ENCODE measurements around the gene BPI. TPM values are rescaled to one million over a fixed set of nuclear protein-coding genes. Genes with fewer than 3 reads are reported as not detected.

The BPI gene
- total RNA-seq, 2 experiments from 2014 or later, result not detected

DNA sequence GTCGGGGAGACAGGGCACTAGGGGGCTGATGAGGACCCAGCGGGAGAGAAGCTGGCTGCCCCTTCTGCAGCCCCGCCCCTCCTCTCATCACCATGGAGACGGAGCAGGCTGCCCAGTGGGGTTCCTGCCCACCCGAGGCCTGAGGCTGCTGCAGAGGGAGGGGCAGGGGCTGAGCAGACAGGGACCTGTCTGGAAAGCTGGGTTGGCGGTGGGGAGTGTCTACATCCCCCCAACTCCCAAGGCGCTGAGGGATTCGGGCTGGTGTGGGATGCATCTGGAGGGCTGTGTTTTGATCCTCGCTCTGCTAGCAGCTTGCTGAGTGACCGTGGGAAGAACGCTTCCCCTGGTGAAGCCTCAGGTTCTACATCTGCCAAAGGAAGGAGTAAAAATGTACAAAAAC, 1.2 kb upstream of the BPI start:
- no peak for DNase-seq (ENCODE audit: low spot score)
- ChIA-PET POLR2A (interaction anchor here (0.5 kb wide), 1 partner anchor 1194 kb away, joined by 3 read pairs; no protein-coding TSS in a partner anchor), CTCF (ENCODE audit: unreplicated experiment) (no interaction called here)
- H4K20me1 ChIP-seq (ENCODE audit: insufficient read depth, low read length), result no peaks in the 10 kb centered on the region
- H3K27ac ChIP-seq (ENCODE audit: low read depth, low read length, poor library complexity, severe bottlenecking), result no peak overlapping the region
- BruUV-seq (replicated peaks), result no TSS peak
- no peaks in the 10 kb centered on the region for H3K4me1 ChIP-seq (ENCODE audit: insufficient read depth, low read length, poor library complexity, severe bottlenecking)
- no peak overlapping the region for H3K4me2 ChIP-seq (ENCODE audit: low read length)
- TF ChIP-seq, protein P1, sequence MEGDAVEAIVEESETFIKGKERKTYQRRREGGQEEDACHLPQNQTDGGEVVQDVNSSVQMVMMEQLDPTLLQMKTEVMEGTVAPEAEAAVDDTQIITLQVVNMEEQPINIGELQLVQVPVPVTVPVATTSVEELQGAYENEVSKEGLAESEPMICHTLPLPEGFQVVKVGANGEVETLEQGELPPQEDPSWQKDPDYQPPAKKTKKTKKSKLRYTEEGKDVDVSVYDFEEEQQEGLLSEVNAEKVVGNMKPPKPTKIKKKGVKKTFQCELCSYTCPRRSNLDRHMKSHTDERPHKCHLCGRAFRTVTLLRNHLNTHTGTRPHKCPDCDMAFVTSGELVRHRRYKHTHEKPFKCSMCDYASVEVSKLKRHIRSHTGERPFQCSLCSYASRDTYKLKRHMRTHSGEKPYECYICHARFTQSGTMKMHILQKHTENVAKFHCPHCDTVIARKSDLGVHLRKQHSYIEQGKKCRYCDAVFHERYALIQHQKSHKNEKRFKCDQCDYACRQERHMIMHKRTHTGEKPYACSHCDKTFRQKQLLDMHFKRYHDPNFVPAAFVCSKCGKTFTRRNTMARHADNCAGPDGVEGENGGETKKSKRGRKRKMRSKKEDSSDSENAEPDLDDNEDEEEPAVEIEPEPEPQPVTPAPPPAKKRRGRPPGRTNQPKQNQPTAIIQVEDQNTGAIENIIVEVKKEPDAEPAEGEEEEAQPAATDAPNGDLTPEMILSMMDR (conservative IDR thresholded peaks at IDR 0.05; ENCODE audit: low read length), result no peak
- no peak for TF ChIP-seq EZH2phosphoT487 (IDR thresholded peaks at IDR 0.05; ENCODE audit: borderline replicate concordance, low read depth, low read length)
- intact Hi-C loops (cut with micrococcal nuclease; ENCODE audit: unreplicated experiment), result no loop called here
- H3K9me2 ChIP-seq (ENCODE audit: insufficient read depth, low read length), result no peaks in the 10 kb centered on the region
- H2AFZ ChIP-seq (ENCODE audit: low read length), result no peak overlapping the region
- no peaks in the 10 kb centered on the region for H3K79me2 ChIP-seq (ENCODE audit: insufficient read depth, low read depth, low read length)
- H3K9me3 ChIP-seq (ENCODE audit: low read length), result no peaks in the 10 kb centered on the region
- H3K4me3 ChIP-seq (ENCODE audit: low read depth, low read length, poor library complexity, severe bottlenecking), result no peak overlapping the region
- no peaks in the 10 kb centered on the region for H3K36me3 ChIP-seq (ENCODE audit: insufficient read depth, low read length)

GRCh38 chr20:38304845-38305447, 990 bp downstream of the BPI start:
- BruUV-seq (replicated peaks), result no TSS peak
- H3K9me2 ChIP-seq (ENCODE audit: insufficient read depth, low read length), result no peaks in the 10 kb centered on the region
- ChIA-PET CTCF (ENCODE audit: unreplicated experiment) (interaction anchor here (0.6 kb wide), 1 partner anchor 247 kb away, joined by 5 read pairs; no protein-coding TSS in a partner anchor), POLR2A (no interaction called here)
- H3K4me2 ChIP-seq (ENCODE audit: low read length), result no peak overlapping the region
- no peak overlapping the region for H3K4me3 ChIP-seq (ENCODE audit: low read depth, low read length, poor library complexity, severe bottlenecking)
- no peak overlapping the region for H3K27ac ChIP-seq (ENCODE audit: low read depth, low read length, poor library complexity, severe bottlenecking)
- no peaks in the 10 kb centered on the region for H3K4me1 ChIP-seq (ENCODE audit: insufficient read depth, low read length, poor library complexity, severe bottlenecking)
- no peaks in the 10 kb centered on the region for H4K20me1 ChIP-seq (ENCODE audit: insufficient read depth, low read length)
- no peaks in the 10 kb centered on the region for H3K79me2 ChIP-seq (ENCODE audit: insufficient read depth, low read depth, low read length)
- H3K36me3 ChIP-seq (ENCODE audit: insufficient read depth, low read length), result no peaks in the 10 kb centered on the region
- H3K9me3 ChIP-seq (ENCODE audit: low read length), result no peaks in the 10 kb centered on the region
- TF ChIP-seq EZH2phosphoT487 (IDR thresholded peaks at IDR 0.05; ENCODE audit: borderline replicate concordance, low read depth, low read length), result no peak
- TF ChIP-seq, protein P1 (conservative IDR thresholded peaks at IDR 0.05; ENCODE audit: low read length), result peak; percentile 63
- DNase-seq (ENCODE audit: low spot score), result peak; percentile 8
- intact Hi-C loops (cut with micrococcal nuclease; ENCODE audit: unreplicated experiment), result no loop called here
- no peak overlapping the region for H2AFZ ChIP-seq (ENCODE audit: low read length)

DNA sequence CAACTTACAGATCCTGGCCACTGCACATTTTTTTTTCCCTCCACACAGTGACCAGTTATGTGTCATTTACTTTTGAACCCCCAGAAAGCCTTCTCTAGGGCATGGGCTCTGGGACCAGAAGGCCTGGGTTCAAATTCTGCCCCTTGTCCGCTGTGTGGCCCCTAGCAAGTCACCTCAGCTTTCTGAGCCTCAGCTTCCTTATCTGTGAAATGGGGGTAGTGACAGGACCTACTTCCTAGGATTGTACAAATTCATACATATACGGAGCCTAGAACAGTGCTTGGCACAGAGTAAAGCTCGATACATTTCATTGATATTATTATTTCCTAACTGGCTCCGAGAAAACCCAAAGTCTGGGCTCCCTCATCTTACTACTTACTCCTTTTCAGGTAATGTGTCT, 1.6 kb downstream of the BPI start:
- Histone ChIP-seq H3K4me1 (ENCODE audit: insufficient read depth, low read length, poor library complexity, severe bottlenecking) (no peaks in the 10 kb centered on the region), H3K9me2 (ENCODE audit: insufficient read depth, low read length) (no peaks in the 10 kb centered on the region), H2AFZ (ENCODE audit: low read length) (no peak overlapping the region), H3K4me3 (ENCODE audit: low read depth, low read length, poor library complexity, severe bottlenecking) (no peak overlapping the region), H3K27ac (ENCODE audit: low read depth, low read length, poor library complexity, severe bottlenecking) (no peak overlapping the region), H4K20me1 (ENCODE audit: insufficient read depth, low read length) (no peaks in the 10 kb centered on the region), H3K4me2 (ENCODE audit: low read length) (no peak overlapping the region), H3K9me3 (ENCODE audit: low read length) (no peaks in the 10 kb centered on the region), H3K79me2 (ENCODE audit: insufficient read depth, low read depth, low read length) (no peaks in the 10 kb centered on the region), H3K36me3 (ENCODE audit: insufficient read depth, low read length) (no peaks in the 10 kb centered on the region)
- DNase-seq (ENCODE audit: low spot score), result no peak
- ChIA-PET CTCF (ENCODE audit: unreplicated experiment) (interaction anchor here (0.6 kb wide), 1 partner anchor 247 kb away, joined by 5 read pairs; no protein-coding TSS in a partner anchor), POLR2A (no interaction called here)
- no TSS peak for BruUV-seq (replicated peaks)
- intact Hi-C loops (cut with micrococcal nuclease; ENCODE audit: unreplicated experiment), result no loop called here
- TF ChIP-seq, protein P1 (conservative IDR thresholded peaks at IDR 0.05; ENCODE audit: low read length), result no peak
- TF ChIP-seq EZH2phosphoT487 (IDR thresholded peaks at IDR 0.05; ENCODE audit: borderline replicate concordance, low read depth, low read length), result no peak

Data from OCI-LY7 (cell line).